Body of pancreas (tissue), 4 donors: ENCODE data around the gene POMC.

Experiments used
- POLR2A ChIP-seq, 3 donors: fragments of 450-650 bp; IDR thresholded peaks; one replicate each; pipeline ENCODE4 v1.6.1; 2016; ENCODE audit warnings: antibody characterized with exemption in 3 of 3, mild to moderate bottlenecking in 2 of 3
- TF ChIP-seq, protein P1 (sequence below), 7 experiments: fragments of 450-650 bp in 4 of 7; fragments of 200-600 bp in 3 of 7; sonication (generic) in 3 of 7; IDR thresholded peaks; one replicate each; pipeline ENCODE4 v1.5.1; 2016 to 2019; ENCODE audit warnings: antibody characterized with exemption in 7 of 7

DNA sequence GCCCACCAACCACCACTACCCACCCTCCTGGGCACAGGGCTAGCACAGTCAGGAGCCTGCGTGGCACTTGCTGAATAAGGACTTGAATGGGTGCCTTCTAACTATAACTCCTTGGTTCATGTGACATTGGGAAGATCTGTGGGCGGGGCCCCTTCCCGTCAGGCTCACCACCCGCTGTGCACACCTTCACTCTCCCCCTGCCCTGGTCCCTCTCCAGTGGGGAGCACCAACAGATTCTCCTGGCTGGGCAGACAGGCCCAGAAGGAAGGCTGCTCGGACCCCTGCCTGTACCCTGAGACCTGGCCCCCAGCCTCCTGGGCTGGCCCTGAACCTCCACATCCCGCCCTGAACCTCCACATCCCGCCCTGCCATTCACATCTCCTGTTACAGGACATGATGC lies 33.4 kb upstream of the POMC start:
- TF ChIP-seq, protein P1, sequence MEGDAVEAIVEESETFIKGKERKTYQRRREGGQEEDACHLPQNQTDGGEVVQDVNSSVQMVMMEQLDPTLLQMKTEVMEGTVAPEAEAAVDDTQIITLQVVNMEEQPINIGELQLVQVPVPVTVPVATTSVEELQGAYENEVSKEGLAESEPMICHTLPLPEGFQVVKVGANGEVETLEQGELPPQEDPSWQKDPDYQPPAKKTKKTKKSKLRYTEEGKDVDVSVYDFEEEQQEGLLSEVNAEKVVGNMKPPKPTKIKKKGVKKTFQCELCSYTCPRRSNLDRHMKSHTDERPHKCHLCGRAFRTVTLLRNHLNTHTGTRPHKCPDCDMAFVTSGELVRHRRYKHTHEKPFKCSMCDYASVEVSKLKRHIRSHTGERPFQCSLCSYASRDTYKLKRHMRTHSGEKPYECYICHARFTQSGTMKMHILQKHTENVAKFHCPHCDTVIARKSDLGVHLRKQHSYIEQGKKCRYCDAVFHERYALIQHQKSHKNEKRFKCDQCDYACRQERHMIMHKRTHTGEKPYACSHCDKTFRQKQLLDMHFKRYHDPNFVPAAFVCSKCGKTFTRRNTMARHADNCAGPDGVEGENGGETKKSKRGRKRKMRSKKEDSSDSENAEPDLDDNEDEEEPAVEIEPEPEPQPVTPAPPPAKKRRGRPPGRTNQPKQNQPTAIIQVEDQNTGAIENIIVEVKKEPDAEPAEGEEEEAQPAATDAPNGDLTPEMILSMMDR (IDR thresholded peaks at IDR 0.05), result no peak
- TF ChIP-seq POLR2A (IDR thresholded peaks at IDR 0.05), result no peak
